Right lobe of liver (tissue), 6 donors: ENCODE data around the gene OBSCN. TPM values are rescaled to one million over a fixed set of nuclear protein-coding genes. Genes with fewer than 3 reads are reported as not detected.
A peak's percentile ranks its signal among the peaks of the same experiment; 100 is the strongest.
"Not testable (repeated sequence)": the region's sequence is repeated elsewhere in the genome, so short reads cannot be mapped to it uniquely, and the experiment has no call there.

Experiments
- ATAC-seq, 4 donors: fragments of 200-7000 bp; cut with Tn5 transposase; one replicate each; pipeline ENCODE4 v1.9.1; 2020; ENCODE audit warnings: mild to moderate bottlenecking in 4 of 4, moderate library complexity in 4 of 4
- DNase-seq, 3 donors: peaks; one replicate each; pipeline ENCODE4 v3.0.0-alpha.2; 2020
- H3K27ac ChIP-seq, 3 donors: fragments of 200-600 bp; one replicate each; pipeline ENCODE4 v1.8.0; 2022
- H3K27me3 ChIP-seq, 2 donors: fragments of 200-600 bp; one replicate each; pipeline ENCODE4 v1.8.0; 2022
- H3K36me3 ChIP-seq, 4 donors: fragments of 200-600 bp; sonication (generic) in 1 of 4; one replicate each; pipeline versions ENCODE4 v1.5.1 to v1.8.0; 2017 to 2022; ENCODE audit warnings: control low read depth in 1 of 4
- H3K4me1 ChIP-seq, 4 donors: fragments of 200-600 bp; sonication (generic) in 1 of 4; one replicate each; pipeline versions ENCODE4 v1.5.1 to v1.8.0; 2017 to 2022; ENCODE audit warnings: control low read depth in 1 of 4
- H3K4me3 ChIP-seq, 3 donors: fragments of 200-600 bp; one replicate each; pipeline ENCODE4 v1.8.0; 2022
- H3K9me3 ChIP-seq, 4 donors: fragments of 200-600 bp; sonication (generic) in 1 of 4; one replicate each; pipeline versions ENCODE4 v1.5.1 to v1.8.0; 2017 to 2022; ENCODE audit warnings: control low read depth in 1 of 4
- POLR2A ChIP-seq: fragments of 450-650 bp; IDR thresholded peaks from one replicate; pipeline ENCODE4 v1.6.1; 2017; ENCODE audit warnings: antibody characterized with exemption, mild to moderate bottlenecking
- WGBS: methylation state at CpG from one replicate; pipeline ENCODE4 v1.1.6; 2018; ENCODE audit warnings: low coverage, low lambda C conversion rate; ENCODE audit not compliant: insufficient coverage; ENCODE audit errors: missing lambda C conversion rate; 5-methylcytosine and 5-hydroxymethylcytosine counted together
- intact Hi-C, 2 donors: fragments of 100-400 bp; cut with DNase I; formaldehyde crosslinking; loops; one replicate each; pipeline versions ENCODE4 v1.11.2 to v1.14.1; 2022
- total RNA-seq, 6 experiments: library from RNA; depleted of rRNA in 2 of 6; stranded (reverse); fragments of >200 nt in 2 of 6; fragmentation: NEBNext Ultra II Directional in 3 of 6; extraction: Animal tissue kit (Norgen Biotek cat#: 25700) in 3 of 6; gene quantifications; one replicate each; pipeline versions ENCODE4 v1.1.0 to v1.2.4, GENCODE V29; 2016 to 2023
- TF ChIP-seq, protein P1 (sequence below), 4 donors: fragments of 200-600 bp in 3 of 4; fragments of 450-650 bp in 1 of 4; IDR thresholded peaks; one replicate each; pipeline versions ENCODE4 v1.5.1 to v1.8.0; 2016 to 2022; ENCODE audit warnings: antibody characterized with exemption in 4 of 4, mild to moderate bottlenecking in 2 of 4
- donor health status: DM: no; HTN: yes; CAD: no.
- donor health status: DM: no; HTN: no; CAD: no.
- donor health status: DM: no; HTN: no; CAD: no.
- donor health status: DM: no; HTN: yes; CAD: no.
- donor health status: DM: no; HTN: yes; CAD: no.

Gene OBSCN
- total RNA-seq, 6 experiments from 2014 or later, result 0.43 to 3.5 (median 2.0) TPM

DNA sequence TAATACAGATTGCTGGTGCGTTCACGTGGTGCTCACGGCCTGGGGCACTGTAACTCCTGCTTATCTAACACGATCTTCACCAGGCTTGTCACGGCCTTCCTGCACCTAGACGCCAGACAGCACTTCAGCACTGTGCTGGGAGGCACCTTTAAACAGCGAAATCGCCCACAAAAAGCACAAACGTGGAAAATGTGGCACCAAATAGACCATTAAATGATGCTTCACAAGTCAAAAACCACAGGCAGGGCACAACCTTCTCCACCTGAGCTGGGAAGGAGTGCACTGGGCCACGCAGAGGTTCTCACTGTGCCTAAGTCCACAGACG lies 22.2 kb upstream of the OBSCN start:
- intact Hi-C loops, result no loop called here
- Histone ChIP-seq H3K4me1 (no peaks in the 10 kb centered on the region), H3K9me3 (no peaks in the 10 kb centered on the region), H3K27ac (no peak overlapping the region), H3K27me3 (no peaks in the 10 kb centered on the region), H3K4me3 (no peak overlapping the region), H3K36me3 (no peaks in the 10 kb centered on the region)
- WGBS, result 67% methylated on average over 4 of the region's 11 CpGs
- DNase-seq (no peak), ATAC-seq (peak in 1 of 4 donors; percentile 9)
- TF ChIP-seq, protein P1, sequence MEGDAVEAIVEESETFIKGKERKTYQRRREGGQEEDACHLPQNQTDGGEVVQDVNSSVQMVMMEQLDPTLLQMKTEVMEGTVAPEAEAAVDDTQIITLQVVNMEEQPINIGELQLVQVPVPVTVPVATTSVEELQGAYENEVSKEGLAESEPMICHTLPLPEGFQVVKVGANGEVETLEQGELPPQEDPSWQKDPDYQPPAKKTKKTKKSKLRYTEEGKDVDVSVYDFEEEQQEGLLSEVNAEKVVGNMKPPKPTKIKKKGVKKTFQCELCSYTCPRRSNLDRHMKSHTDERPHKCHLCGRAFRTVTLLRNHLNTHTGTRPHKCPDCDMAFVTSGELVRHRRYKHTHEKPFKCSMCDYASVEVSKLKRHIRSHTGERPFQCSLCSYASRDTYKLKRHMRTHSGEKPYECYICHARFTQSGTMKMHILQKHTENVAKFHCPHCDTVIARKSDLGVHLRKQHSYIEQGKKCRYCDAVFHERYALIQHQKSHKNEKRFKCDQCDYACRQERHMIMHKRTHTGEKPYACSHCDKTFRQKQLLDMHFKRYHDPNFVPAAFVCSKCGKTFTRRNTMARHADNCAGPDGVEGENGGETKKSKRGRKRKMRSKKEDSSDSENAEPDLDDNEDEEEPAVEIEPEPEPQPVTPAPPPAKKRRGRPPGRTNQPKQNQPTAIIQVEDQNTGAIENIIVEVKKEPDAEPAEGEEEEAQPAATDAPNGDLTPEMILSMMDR (IDR thresholded peaks at IDR 0.05), result no peak
- TF ChIP-seq POLR2A, result no peak

DNA sequence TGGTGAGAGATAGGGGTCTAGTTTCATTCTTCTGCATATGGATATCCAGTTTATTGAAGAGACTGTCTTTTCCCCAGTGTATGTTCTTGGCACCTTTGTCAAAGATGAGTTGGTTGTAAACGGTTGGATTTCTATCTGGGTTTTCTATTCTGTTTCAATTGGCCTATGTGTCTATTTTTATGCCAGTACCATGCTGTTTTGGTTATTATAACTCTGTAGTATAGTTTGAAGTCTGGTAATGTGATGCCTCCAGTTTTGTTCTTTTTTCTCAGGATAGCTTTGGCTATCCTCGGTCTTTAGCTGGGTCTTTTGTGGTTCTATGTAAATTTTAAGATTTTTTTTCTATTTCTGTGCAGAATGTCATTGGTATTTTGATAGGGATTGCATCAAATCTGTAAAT lies 19.6 kb upstream of the OBSCN start:
- H3K27me3 ChIP-seq, H3K4me3 ChIP-seq, H3K36me3 ChIP-seq, DNase-seq, H3K4me1 ChIP-seq, H3K9me3 ChIP-seq, ATAC-seq, H3K27ac ChIP-seq, intact Hi-C loops: not testable (repeated sequence)
- WGBS, result 67% methylated on average over 2 of the region's 2 CpGs

DNA sequence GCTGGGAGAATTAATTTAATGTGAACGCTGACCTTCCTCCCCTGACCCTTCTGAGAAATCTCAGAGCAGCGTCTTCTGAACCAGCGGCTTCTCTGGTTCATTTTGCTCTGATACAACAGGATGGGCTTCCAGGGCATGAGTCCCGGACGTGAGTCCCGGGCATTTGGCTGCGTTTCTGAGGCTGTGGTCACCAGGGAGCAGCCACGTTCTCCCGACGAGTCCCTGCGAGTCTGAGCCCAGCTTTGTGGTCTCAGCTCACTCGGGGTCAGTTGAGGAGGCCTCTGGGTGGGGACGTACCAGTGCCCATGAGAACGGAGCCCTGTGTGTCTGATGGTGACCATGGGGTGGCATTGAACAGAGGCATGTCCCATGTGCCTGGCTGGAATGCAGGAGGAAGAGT lies 17.7 kb upstream of the OBSCN start:
- TF ChIP-seq POLR2A, result no peak
- TF ChIP-seq, protein P1 (IDR thresholded peaks at IDR 0.05), result no peak
- intact Hi-C loops, result no loop called here
- Histone ChIP-seq H3K4me1 (no peaks in the 10 kb centered on the region), H3K27me3 (no peaks in the 10 kb centered on the region), H3K36me3 (no peaks in the 10 kb centered on the region), H3K9me3 (no peaks in the 10 kb centered on the region), H3K27ac (no peak overlapping the region), H3K4me3 (no peak overlapping the region)
- DNase-seq (no peak), ATAC-seq (no peak)
- 82% methylated on average over 7 of the region's 14 CpGs for WGBS

DNA sequence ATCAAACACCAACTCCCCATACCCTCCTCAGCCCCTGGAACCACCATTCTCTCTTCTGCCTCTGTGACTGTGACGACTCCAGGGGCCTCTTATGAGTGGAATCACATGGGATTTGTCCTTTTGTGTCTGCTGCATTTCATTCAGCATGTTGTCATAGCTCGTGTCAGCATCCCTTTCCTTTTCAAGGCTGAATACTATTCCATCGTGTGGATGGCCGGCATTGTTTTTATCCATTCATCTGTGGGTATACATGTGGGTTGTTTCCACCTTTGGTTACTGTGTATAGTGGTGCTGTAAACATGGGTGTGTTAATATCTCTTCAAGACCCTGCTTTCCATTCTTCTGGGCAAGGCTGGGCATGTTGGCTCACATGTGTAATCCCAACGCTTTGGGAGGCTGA lies 17.1 kb upstream of the OBSCN start:
- Histone ChIP-seq H3K27ac (no peak overlapping the region), H3K4me1 (no peaks in the 10 kb centered on the region), H3K4me3 (no peak overlapping the region), H3K36me3 (no peaks in the 10 kb centered on the region), H3K27me3 (no peaks in the 10 kb centered on the region), H3K9me3 (no peaks in the 10 kb centered on the region)
- TF ChIP-seq, protein P1 (IDR thresholded peaks at IDR 0.05), result no peak
- no peak for TF ChIP-seq POLR2A
- intact Hi-C loops, result no loop called here
- no peak for ATAC-seq
- 84% methylated on average over 5 of the region's 5 CpGs for WGBS
- no peak for DNase-seq

DNA sequence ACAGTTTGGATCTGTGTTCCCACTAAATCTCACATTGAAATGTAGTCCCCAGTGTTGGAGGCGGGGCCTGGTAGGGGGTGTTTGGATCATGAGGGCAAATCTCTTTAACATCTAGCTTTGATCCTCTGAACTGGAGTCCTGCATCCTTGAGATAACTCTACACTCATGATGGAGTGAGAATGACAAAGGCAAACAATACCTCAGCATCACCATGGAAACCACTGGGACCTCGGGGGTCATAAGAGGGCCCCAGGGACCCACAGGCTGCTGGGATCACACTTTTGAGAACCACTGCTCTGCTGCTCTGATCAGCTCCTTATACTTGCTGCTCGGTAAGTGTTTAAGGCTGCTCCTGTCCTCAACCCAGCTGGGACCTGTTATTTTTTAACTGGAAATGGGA lies 13.4 kb upstream of the OBSCN start:
- WGBS, result 78% methylated on average over 3 of the region's 3 CpGs
- ATAC-seq (no peak), DNase-seq (no peak)
- H3K4me3 ChIP-seq, result no peak overlapping the region
- H3K27ac ChIP-seq, result no peak overlapping the region
- no peaks in the 10 kb centered on the region for H3K27me3 ChIP-seq
- TF ChIP-seq, protein P1 (IDR thresholded peaks at IDR 0.05), result no peak
- TF ChIP-seq POLR2A, result no peak
- H3K9me3 ChIP-seq, result no peaks in the 10 kb centered on the region
- no peaks in the 10 kb centered on the region for H3K4me1 ChIP-seq
- H3K36me3 ChIP-seq, result no peaks in the 10 kb centered on the region
- intact Hi-C loops, result no loop called here
